ENCODE data around the gene AP2M1. TPM values are rescaled to one million over a fixed set of nuclear protein-coding genes. Genes with fewer than 3 reads are reported as not detected.

The AP2M1 gene
- total RNA-seq: 624 and 646 TPM in 2 replicates

GRCh38 chr3:184174646-184175492 lies at the start of gene AP2M1:
TSS of gene AP2M1 (plus strand) at chr3:184174855. CDS start at chr3:184176994, 2,139 bp downstream.

GRCh38 chr3:184135149-184135910 lies 39.3 kb upstream of the AP2M1 start, which contains the start of gene EIF2B5:
TSS of gene EIF2B5 (plus strand) at chr3:184135358. CDS start at chr3:184135386, 28 bp downstream.

DNA sequence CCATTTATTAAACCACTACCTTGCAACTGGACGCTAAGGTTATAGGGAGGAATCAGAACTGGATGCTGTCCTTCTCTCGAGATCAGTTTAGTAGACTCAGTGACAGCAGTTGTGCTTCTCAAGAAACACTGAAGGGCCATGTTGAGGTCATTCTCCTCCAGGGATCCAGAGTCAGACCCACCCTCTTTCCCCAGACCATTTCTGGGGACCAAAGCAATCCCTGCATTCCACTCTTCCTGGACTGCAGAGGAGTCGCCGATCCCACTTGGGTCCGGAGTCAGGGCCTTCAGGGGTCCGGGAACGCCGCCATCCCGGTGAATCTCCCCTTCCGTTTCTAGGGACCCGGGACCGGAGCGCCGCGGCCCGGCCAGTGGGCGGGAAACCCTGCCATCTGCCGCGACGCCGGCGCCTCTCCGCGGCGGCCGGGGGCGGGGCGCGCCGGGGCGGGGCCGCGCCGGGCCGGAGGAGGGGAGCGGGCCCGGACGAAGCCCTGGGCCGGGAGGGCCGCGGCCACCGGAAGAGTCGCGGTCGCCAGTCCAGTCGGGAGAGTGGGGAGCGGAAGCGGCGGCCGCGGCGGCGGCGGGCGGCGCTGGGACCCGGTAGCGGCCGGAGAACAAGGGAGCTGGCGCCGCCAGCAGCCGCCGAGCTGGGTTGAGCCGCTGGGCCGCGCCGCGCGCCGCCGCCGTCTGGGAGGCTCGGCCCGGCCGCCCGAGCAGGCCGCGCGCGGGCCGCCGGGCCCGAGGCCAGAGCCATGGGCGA lies 19.6 kb upstream of the AP2M1 start, which contains the start of gene DVL3:
TSS of gene DVL3 (plus strand) at position 493 of the 759 bp plus-strand sequence. CDS start at position 752, 259 bp downstream.

DNA sequence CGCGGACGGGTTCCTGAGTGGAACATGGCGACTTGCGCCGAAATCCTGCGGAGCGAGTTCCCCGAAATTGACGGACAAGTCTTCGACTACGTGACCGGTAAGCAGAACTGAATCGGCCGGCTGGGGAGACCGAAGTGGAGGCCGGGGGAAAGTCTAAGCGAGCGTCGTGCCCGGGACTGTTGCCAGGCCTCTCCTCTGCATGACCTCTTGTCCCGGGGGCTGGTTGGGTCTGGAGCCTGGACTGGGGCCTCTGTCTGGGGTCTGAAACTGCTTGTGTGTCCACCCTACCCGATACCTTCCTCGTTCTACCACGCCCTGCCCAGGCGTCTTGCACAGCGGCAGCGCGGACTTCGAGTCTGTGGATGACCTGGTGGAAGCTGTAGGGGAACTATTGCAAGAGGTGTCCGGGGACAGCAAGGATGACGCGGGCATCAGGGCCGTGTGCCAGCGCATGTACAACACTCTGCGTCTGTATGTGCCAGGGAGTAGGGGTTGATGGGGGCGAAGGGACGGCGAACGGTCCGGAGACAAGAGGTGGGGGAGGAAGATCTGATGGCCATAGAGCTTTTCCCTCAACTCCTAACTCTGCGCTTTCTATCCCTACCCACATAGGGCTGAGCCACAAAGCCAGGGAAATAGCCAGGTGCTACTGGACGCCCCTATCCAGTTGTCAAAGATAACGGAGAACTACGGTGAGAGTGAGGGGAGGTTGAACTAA lies 11.7 kb downstream of the AP2M1 start, which contains the start of gene ABCF3:
TSS of gene ABCF3 (plus strand) at position 16 of the 718 bp plus-strand sequence. CDS start at position 25, 9 bp downstream.

GRCh38 chr3:184229394-184230080 lies 54.9 kb downstream of the AP2M1 start, which contains the start of gene VWA5B2:
TSS of gene VWA5B2 (plus strand) at chr3:184229585. CDS start at chr3:184230529, 944 bp downstream.

Other genes starting within 250 kb of the AP2M1 start
- gene ABCC5, start 157.0 kb upstream of the AP2M1 start, total RNA-seq: 13.9 and 23.1 TPM in 2 replicates
- not detected in 2 replicates for gene HTR3D, start 143.1 kb upstream of the AP2M1 start, total RNA-seq
- not detected in 2 replicates for gene HTR3C, start 121.8 kb upstream of the AP2M1 start, total RNA-seq
- gene HTR3E, start 77.8 kb upstream of the AP2M1 start, total RNA-seq: not detected in 2 replicates
- gene EIF2B5, start 39.5 kb upstream of the AP2M1 start, total RNA-seq: 29.9 and 32.8 TPM in 2 replicates
- 28.7 and 36.6 TPM in 2 replicates for gene DVL3, start 19.5 kb upstream of the AP2M1 start, total RNA-seq
- 57.1 and 68.0 TPM in 2 replicates for gene ABCF3, start 11.3 kb downstream of the AP2M1 start, total RNA-seq
- not detected in 2 replicates for gene VWA5B2, start 54.7 kb downstream of the AP2M1 start, total RNA-seq
- 20.5 and 21.4 TPM in 2 replicates for gene ALG3, start 74.1 kb downstream of the AP2M1 start, total RNA-seq
- 1.1 and 1.5 TPM in 2 replicates for gene EEF1AKMT4, start 74.8 kb downstream of the AP2M1 start, total RNA-seq
- gene CAMK2N2, start 86.7 kb downstream of the AP2M1 start, total RNA-seq: 0.16 TPM in 1 of 2 replicates, not detected in the other
- gene ECE2, start 101.2 kb downstream of the AP2M1 start, total RNA-seq: not detected in 2 replicates
- gene PSMD2, start 124.4 kb downstream of the AP2M1 start, total RNA-seq: 431 and 478 TPM in 2 replicates
- 222 and 223 TPM in 2 replicates for gene EIF4G1, start 139.8 kb downstream of the AP2M1 start, total RNA-seq
- 15.0 and 19.2 TPM in 2 replicates for gene FAM131A, start 162.7 kb downstream of the AP2M1 start, total RNA-seq
- 3.5 and 4.6 TPM in 2 replicates for gene CLCN2, start 186.8 kb downstream of the AP2M1 start, total RNA-seq
- gene POLR2H, start 186.9 kb downstream of the AP2M1 start, total RNA-seq: 60.3 and 62.1 TPM in 2 replicates
- gene THPO, start 203.4 kb downstream of the AP2M1 start, total RNA-seq: 0.16 and 0.52 TPM in 2 replicates
- 1.1 and 6.1 TPM in 2 replicates for gene CHRD, start 205.2 kb downstream of the AP2M1 start, total RNA-seq